GM21786 (cell line): ENCODE measurements around the gene TMEM200A.

Experiments used
- ATAC-seq: cut with Tn5 transposase; IDR thresholded peaks from one replicate; pipeline ENCODE4 v1.9.1; 2021; ENCODE audit not compliant: unreplicated experiment

Gene TMEM200A

DNA sequence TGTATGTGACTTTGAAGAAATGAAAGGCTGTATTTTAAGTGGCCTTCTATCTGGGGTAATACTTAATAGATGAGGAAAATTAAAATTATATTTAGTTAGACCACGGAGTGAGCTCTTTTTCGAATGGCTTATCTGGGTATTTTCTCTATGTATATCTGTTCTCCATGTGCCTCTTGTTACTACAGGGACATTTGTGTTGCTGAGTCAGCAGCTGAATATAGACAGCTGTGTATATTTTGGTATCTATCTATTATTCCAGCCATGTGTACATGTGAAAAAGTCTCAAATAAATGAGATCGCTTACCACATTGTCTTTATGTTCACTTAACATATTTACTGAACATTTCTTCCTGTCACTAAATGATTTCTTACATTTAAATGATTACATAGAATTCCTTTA lies 57.2 kb downstream of the TMEM200A start:
- no peak for ATAC-seq

DNA sequence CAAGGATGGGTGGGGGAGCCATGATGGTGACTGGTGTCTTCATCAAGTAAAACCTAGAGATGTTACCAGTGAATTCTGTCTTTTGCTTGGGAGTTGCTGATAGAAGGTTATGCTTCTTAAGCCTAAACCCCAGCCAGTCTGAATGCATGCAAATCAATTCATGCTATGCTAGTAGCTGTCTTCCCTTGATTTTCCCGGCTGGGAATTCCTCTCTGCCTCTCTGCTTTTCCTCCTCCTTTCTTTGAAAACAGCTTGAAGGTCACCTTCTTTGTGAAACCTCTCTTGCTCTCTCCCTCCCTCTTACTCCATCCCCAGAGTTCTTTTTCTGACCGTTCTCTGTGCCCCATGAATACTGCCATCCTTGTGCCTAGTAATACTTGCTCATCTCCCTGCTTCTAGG lies 58.9 kb downstream of the TMEM200A start:
- ATAC-seq, result no peak

GRCh38 chr6:130425537-130425936 lies 59.7 kb downstream of the TMEM200A start:
- no peak for ATAC-seq

DNA sequence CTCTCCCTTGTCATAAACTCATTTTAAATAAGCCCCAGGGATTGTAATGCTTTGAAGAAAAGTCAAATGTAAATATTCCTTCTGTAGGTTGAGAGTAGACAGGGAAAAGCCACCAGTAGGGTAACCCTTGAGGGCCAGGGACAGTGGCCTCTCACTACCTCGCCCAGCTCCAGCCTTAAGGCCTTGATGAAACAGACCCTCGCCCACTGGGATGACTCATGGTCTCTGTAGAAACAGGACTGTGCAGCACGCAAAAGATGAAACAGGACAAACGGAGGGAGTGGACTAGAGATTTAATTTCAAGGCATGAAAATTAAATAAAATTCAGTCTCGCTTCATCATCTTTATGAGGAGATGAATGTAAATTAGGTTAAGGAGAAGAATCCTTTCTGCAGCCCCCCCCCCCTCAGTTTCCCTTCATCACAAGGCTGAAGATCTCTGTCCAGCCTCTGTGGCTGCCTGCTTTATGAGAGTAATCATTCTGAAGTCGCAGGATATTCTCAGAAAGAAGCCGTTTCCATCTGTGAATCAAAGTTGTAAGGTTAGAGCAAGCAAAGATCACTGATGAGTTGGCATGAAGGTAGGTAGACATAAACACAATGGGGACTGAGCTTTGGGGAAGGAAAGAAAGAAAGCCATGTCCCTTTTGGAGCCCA lies 60.4 kb downstream of the TMEM200A start:
- ATAC-seq, result no peak

- no peak for ATAC-seq
Measured at GRCh38 chr6:130431346-130431852, 65.6 kb downstream of the TMEM200A start.

DNA sequence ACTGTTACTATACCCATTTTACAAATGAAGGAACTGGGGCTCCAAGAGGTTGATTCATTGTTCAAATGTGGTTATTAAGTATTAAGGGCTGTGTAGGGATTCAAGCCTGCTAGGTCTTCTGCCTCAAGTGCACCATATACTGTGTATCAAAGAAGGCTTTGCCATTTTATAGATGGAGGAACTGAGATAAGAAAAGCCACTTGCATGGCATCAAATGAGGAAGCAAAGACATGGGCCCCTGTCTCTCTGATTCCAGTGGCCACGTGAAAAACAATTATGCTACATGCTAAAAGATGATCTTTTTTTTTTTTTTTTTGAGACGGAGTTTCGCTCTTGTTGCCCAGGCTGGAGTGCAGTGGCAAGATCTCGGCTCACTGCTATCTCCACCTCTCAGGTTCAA lies 67.0 kb downstream of the TMEM200A start:
- ATAC-seq, result no peak

GRCh38 chr6:130434174-130434873 lies 68.5 kb downstream of the TMEM200A start:
- ATAC-seq, result no peak

GRCh38 chr6:130435181-130435580 lies 69.4 kb downstream of the TMEM200A start:
- no peak for ATAC-seq

GRCh38 chr6:130437961-130438360 lies 72.1 kb downstream of the TMEM200A start:
- ATAC-seq, result no peak

DNA sequence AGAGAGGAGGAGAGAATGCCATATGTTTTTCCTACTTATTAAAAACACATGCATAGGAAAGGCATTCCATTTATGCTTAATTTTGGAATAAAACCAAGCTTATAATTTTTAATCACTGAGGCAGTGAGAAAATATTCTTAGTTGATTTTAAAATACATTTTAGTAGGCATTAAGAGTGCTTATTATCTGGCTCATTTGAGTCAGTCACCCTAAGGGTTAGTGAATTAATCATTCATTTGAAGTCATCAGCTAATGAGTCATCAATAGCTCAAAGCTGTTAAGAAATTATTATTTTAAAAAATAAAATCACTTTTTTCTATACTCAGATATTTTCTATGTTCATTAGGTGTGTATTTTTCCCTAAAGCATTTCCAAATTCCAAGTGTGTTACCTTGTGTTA lies 81.6 kb downstream of the TMEM200A start:
- ATAC-seq, result no peak

DNA sequence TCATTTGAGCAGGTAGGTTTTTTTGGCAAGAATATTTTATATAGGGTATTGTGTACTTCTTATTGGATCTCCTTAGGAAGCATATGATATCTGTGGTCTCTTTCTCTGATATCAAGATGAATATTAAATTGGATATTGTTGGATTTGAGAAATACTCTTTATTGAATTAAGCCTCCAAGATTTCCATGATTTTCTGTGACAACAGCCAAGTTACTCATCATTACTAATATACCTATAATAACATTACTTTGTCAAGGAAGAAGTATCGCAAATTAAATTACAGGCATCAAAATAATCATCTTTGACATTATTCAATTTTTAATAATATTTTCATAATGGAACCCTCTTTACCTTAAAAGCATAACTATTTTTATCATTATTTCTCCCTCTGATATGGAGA lies 86.5 kb downstream of the TMEM200A start:
- ATAC-seq, result no peak

DNA sequence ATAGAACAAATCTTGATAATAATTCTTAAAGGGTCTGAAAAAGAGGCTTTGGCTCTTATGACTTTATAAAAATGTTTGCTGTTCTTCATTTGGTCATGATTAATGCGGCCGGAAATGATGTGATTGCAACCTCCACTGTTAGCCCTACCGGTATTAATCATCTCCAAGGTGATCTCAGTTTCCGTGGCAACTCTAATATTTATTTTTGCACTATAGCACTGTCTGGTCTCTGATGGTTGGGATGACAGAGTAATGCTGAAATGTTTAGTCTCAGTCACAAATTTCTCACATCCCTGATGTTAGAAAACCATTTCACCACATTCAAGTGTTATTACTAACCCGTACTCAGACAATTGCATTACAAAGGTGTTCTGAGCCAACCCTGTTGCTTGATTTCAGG lies 87.4 kb downstream of the TMEM200A start:
- no peak for ATAC-seq

- no peak for ATAC-seq
Measured at GRCh38 chr6:130457605-130458004, 91.8 kb downstream of the TMEM200A start.

DNA sequence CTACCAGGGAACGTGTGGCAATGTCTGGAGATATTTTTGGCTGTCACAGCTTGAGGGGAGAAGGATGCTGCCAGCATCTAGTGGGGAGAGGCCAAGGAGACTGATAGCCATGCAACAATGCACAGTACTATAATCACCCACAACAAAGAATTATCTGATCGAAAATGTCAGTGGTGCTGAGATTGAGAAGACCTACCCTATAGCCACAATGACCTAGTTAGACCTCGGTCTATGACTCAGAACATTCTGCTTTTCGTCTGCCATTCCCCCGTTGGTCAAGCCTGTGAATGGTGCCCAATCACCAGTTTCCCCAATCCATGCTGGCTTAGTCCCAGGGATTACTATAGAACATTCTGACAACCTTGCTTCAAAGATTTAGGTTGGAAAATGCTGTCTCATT lies 93.5 kb downstream of the TMEM200A start:
- ATAC-seq, result no peak

DNA sequence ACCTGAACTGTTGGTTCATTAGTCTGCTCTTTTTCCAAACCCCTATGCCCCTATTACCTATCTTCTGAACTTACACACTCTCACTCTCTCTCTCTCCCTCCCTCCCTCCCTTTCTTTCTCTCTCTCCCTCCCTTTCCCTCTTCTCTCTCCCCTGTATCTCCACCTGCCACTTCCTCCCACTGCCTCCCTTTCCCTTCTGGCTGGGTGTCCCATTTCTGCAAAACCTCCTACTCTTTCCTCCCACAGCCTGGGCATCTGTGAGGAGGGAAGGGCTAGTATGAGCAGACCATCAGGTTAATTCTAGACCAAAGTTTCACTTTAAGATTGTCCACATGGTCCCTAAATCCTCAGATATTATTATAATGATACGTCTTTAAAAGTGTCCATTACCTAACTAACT lies 95.1 kb downstream of the TMEM200A start:
- no peak for ATAC-seq

DNA sequence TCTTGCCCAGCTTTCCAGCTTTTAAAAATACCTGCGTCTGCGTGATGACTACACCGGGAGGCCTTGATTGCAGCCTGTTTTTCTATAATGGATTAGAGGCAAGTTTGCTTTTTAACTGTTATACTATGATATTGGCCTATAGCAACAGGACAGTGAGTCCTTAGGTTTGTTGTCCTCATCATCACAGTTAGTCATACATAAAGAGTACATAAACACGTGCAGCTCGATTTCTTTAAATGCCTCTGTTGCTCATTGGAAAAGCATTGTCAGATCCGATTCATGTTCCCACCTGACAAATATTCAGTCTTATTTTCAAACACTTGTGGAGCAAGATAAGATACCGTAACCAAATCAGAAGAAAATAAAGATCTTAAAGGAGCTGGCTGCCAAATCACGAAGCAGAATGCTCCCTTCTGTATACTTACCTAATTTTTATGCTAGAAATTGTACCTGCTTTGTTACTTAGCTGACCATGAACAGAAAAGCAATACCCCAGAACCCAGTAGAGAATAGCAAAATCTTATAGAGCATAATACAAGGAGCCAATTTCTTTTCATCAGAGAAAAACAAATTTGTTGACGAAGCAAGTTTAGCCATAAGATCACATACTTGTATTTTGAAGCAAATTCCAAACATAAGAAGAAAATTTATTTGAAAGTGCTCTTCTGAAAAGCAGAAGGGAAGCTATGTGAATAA lies 100.4 kb downstream of the TMEM200A start:
- ATAC-seq, result no peak

GRCh38 chr6:130466748-130467061 lies 100.9 kb downstream of the TMEM200A start:
- ATAC-seq, result no peak

DNA sequence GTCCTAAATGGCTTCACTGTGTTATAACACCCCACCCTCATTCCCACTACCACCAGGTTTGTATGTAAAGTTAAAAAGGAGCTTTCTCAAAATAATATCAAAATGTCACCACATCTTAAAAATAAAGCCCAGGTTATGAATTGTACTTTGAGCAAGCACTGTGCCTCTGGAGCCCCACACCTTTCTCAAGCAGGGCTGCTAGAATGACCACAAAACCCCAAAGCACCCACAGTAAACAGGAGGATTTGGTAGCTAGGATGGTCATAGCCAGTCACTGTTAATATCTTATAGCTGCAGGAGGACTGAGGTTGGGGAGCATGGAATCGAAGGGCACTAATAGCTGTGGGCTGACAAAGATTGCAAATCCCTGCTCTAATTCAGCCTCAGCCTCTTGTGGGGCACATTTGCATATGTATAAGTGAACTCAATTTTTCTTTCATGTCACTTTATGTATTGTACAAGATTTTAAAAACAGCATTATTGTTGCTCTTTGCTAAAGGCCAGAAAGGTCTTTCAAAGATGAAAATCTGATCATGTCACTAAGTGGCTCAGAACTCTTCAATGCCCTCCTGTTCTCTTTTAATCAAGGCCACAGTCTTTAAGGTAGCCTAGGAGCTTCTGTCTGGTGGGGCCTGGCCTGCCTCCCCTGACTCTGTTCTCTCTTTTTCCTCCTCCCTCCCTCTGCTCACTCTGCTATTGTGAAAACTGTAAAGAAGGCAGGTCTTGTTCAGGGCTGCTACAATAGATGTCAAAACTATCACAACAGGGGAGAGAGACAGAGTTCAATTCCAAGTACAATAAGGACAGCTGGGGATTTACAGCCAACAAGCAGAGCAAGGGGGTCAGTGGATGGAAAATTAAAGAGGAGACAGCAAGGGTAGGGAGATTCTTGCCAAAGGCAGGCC lies 101.6 kb downstream of the TMEM200A start:
- ATAC-seq, result no peak

DNA sequence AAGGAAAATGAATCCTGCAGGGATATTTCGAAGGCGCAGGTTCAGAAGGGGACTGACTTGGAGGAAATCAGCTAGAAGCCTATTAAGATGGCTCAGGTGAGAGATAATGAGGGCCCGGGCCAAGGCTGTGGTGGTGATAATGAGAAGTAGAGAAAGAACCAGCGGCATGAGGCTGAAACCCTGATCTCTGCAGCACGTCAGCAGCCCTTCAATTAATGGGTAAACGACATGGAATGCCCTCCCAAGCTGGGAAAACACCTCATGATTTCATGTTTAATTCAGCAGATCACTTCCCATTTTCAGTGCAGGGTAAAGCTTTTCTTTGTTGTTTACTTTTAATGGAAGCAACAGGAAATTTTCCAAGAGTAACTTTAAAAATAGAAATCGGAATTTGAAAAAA lies 104.9 kb downstream of the TMEM200A start:
- no peak for ATAC-seq

- ATAC-seq, result no peak
Measured at GRCh38 chr6:130473886-130474285, 108.1 kb downstream of the TMEM200A start.
